GM13976 (cell line): ENCODE measurements around the gene PIEZO2.

Experiments used
- DNase-seq: peaks from one replicate; pipeline ENCODE4 v3.0.0; 2012; ENCODE audit warnings: low spot score
- CTCF ChIP-seq: IDR thresholded peaks from 2 replicates; pipeline ENCODE4 v1.5.1; 2012; ENCODE audit warnings: borderline replicate concordance, mild to moderate bottlenecking; ENCODE audit not compliant: insufficient read depth; ENCODE audit errors: extremely low read depth, missing control alignments, control extremely low read depth
- in situ Hi-C: fragments of 300-500 bp; cut with MboI; formaldehyde crosslinking; loops from one replicate; pipeline ENCODE4 v1.12.0; 2022; ENCODE audit warnings: low sequenced_read_pairs, mixed read lengths, inconsistent platforms; ENCODE audit not compliant: unreplicated experiment

Gene PIEZO2

DNA sequence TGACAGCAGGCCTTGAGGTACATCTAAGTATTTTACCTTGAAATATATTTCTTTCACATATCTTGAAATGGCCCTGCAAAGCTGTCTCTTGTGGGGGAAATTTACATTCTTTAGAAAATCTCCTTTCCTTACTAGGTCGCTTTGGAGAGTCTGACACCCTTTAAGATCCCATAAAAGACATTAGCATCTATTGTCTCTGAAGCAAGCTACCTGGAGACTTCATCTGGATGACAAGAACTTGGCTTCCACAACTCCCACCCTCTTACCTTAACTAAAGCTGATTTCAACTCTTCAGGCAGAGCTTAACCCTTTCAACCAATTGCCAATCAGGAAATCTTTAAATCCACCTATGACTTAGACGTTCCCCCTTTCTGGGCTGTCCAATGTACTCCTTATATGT lies 219.3 kb downstream of the PIEZO2 start:
- in situ Hi-C loops: no loop called here
- no peak for TF ChIP-seq CTCF
- no peak for DNase-seq

GRCh38 chr18:10928772-10929373 lies 220.5 kb downstream of the PIEZO2 start:
- no peak for TF ChIP-seq CTCF
- in situ Hi-C loops: no loop called here
- DNase-seq: peak; percentile 70

GRCh38 chr18:10928011-10928771 lies 221.2 kb downstream of the PIEZO2 start:
- in situ Hi-C loops: no loop called here

GRCh38 chr18:10927286-10927992 lies 221.9 kb downstream of the PIEZO2 start:
- no peak for TF ChIP-seq CTCF
- in situ Hi-C loops: no loop called here
- DNase-seq: no peak

More at GRCh38 chr18:10928011-10928771, 221.2 kb downstream of the PIEZO2 start:
- TF ChIP-seq CTCF: no peak
- peak; percentile 46 for DNase-seq

DNA sequence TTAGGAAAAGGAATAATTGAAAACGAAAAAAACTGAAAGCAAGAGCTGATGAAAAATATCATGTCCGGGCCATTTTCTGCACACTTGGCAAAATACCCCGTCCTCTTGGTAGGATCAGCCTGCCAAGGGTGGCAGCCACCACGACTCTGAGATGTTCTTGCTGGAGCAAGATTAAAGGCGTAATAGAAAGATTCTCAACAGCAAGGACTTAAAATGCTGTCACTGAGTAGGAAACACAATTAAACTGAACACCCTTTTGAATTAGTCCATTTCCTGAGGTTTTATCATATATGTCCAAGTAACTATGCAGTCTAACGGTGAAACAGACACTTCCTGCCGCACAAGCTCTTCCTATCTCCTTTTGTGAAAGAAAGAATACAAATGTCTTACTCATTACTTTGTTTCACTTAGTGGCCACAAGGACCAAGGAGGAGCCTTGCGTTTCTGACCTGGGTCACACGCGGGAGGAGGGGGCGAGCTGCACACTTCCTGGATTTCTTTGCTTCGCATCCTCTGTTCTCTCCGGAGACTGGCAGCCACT lies 222.7 kb downstream of the PIEZO2 start:
- no peak for TF ChIP-seq CTCF
- in situ Hi-C loops: no loop called here
- DNase-seq: peak; percentile 57

GRCh38 chr18:10924290-10924689 lies 225.1 kb downstream of the PIEZO2 start:
- DNase-seq: no peak
- in situ Hi-C loops: no loop called here
- no peak for TF ChIP-seq CTCF
